ELF-1 (cell line): ENCODE measurements around the gene ARNT2.

Source experiments
- DNase-seq: peaks from one replicate; pipeline ENCODE4 v3.0.0-alpha.2; 2016; ENCODE audit warnings: low read depth, low spot score

The ARNT2 gene

GRCh38 chr15:80556694-80557367 lies 152.6 kb downstream of the ARNT2 start:
- DNase-seq = no peak

GRCh38 chr15:80557441-80558234 lies 153.5 kb downstream of the ARNT2 start:
- DNase-seq = no peak

DNA sequence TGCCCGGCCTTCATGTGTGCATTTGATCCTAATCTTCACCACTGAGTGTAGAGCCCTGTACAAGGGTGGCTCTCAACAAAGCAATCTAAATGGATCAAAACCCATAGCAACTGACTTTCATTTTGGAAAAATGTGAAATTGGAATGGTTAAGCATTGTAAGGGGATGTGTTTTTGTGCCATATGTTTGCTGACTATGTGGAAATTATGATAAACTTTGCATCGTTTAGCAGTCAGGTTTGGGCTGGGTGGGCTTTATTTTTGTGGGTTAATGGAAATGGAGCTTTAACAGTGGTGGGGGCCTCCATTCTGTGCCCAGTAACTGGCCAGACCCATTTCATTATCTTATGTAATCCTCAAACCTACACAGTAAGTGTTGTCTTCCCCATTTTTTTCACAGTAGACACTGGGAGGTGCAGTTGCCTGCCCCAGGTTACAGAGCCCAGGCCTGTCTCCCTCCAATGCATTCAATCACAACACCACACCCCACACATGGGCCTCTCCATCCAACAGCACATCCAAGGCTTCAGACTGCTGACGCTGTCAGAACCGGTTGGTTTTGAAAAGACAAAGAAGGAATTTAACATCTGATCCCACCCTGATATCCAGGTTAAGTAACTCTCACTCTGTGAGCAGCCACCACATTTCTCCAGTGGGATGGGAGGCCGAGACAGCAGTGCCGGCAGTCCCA lies 154.6 kb downstream of the ARNT2 start:
- DNase-seq = no peak

GRCh38 chr15:80559320-80559693 lies 155.1 kb downstream of the ARNT2 start:
- DNase-seq = no peak

GRCh38 chr15:80559761-80560160 lies 155.6 kb downstream of the ARNT2 start:
- DNase-seq = no peak

- DNase-seq = no peak
These were observed 156.6 kb downstream of the ARNT2 start for GRCh38 chr15:80560601-80561400.

- no peak for DNase-seq
These were observed 157.3 kb downstream of the ARNT2 start for GRCh38 chr15:80561500-80561899.

- DNase-seq = no peak
These were observed 157.9 kb downstream of the ARNT2 start for GRCh38 chr15:80562033-80562432.

DNA sequence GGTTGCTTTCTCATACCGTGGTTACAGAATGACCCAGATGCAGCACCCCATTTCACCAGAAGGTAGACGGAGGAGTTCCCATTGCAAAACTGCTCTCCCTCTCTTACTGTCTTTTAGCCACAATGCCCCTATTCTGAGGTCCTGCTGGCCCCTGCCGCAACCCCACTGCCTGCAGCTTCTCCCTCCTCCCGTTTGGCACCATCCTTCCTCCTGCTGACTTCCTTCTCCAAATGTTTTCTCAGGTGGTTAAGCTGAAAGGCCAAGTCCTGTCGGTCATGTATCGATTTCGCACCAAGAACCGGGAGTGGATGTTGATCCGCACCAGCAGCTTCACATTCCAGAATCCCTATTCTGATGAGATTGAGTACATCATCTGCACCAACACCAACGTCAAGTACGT lies 158.7 kb downstream of the ARNT2 start:
- no peak for DNase-seq

GRCh38 chr15:80563372-80563997 lies 159.3 kb downstream of the ARNT2 start:
- DNase-seq = no peak

DNA sequence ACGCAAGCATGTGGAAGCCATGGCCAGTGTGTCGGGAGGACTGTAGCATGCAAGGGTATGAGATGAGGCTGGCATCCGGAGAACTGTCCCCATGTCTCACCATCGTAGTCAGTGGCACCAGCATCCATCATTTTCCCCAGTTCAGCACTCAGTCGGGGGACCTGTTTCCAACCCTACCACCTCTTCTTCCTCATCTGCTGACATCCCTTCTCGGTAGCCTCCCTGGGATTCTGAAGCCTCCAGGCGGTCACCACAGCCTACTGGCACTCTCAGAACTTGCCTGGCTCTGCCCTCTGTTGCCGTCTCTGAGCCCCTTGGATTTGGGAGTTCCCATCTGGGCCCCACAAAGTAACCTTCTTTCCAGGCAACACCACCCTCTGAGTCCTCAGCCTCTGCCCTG lies 159.9 kb downstream of the ARNT2 start:
- DNase-seq = no peak

DNA sequence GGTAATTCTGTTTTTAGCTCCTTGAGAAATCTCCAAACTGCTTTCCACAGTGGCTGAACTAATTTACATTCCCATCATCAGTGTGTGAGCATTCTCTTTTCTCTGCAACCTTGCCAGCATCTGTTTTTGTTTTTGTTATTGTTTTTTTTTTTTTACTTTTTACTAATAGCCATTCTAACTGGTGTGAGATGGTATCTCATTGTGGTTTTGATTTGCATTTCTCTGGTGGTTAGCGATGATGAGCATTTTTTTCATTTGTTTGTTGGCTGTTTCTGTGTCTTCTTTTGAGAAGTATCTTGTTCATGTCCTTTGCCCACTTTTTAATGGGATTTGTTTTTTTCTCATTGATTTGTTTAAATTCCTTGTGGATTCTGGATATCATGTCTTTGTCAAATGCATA lies 161.2 kb downstream of the ARNT2 start:
- no peak for DNase-seq

GRCh38 chr15:80565988-80566387 lies 161.8 kb downstream of the ARNT2 start:
- DNase-seq = no peak

DNA sequence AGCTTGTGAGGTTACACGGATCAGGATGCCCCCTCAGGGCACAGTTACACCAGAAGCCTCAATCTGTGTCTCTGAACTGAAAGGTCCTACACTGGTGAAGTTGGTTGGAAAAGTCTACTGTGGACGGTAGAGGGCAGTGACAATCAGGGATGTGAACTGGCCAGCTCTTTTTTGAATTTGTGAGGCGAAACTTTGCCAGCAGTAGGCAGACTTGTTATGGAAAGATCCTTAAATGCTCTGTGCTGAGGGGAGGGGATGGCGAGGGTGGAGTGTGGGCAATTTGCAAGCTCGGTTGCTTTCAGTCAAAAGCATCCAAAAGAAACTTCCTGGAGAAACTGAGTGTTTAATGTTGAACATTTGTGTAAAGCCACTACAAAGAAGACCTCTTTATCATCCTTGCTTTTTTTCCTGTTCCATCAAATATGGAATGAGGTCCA lies 163.6 kb downstream of the ARNT2 start:
- DNase-seq = peak; percentile 74

- no peak for DNase-seq
These were observed 164.1 kb downstream of the ARNT2 start for GRCh38 chr15:80568298-80568697.

GRCh38 chr15:80568876-80569605 lies 164.9 kb downstream of the ARNT2 start:
- DNase-seq = no peak

DNA sequence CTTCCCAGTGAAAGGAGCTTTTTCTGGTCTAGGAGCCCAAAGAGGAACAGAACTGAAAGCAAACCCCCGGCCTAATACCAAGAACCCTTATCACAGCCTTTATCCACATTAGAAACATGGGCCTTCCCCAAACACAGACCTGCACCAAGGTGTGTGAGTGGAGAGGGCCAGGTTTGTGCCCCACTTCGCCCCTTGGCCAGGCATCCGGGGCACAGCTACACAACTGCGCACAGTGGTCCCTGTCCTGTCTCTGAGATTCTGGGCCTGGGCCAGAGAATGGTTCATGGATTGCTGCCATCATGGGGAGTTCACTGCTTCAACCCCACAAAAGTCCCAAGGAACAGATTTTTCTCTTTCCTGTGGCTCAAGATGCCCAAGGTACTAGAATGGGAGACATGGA lies 165.5 kb downstream of the ARNT2 start:
- DNase-seq = no peak

- DNase-seq = no peak
These were observed 166.4 kb downstream of the ARNT2 start for GRCh38 chr15:80570553-80570952.

GRCh38 chr15:80572337-80572736 lies 168.2 kb downstream of the ARNT2 start:
- DNase-seq = no peak

DNA sequence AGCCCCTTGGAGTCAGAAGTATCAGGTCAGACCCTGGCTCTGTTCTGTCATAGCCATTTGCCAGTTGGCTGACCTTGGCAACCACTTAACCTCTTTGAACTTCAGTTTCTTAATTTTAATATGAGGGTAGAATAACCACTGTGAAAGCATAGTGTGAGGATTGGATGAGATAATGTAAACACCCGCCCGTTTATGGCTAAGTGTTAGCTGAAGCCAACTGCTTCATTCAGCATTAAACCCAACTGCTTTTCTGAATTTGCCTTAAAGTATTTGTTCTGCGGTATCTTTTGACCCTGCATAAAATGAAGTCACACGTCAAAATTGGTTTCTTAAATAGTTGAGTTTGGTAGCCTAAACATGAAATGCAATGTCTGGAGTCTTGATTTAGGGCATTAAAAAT lies 169.4 kb downstream of the ARNT2 start:
- DNase-seq = no peak

GRCh38 chr15:80574590-80574989 lies 170.4 kb downstream of the ARNT2 start:
- no peak for DNase-seq
